Activated naive CD8-positive, alpha-beta T cell treated with anti-CD3 and anti-CD28 coated beads, Interleukin-2, amount 10 ng/mL, durations not matched to agents 7 days and 5 days (primary cell): Measurements from ENCODE around the gene AKAP12. TPM values are rescaled to one million over a fixed set of nuclear protein-coding genes. Genes with fewer than 3 reads are reported as not detected.

Source experiments
- ATAC-seq: fragments of 150-1000 bp; cut with Tn5 transposase; one replicate; pipeline ENCODE4 v1.10.0; 2021; ENCODE audit warnings: low read depth, moderate library complexity
- POLR2A ChIA-PET: fragments of 350-600 bp; sonication (Branson Sonifier 250); formaldehyde crosslinking; loops from one replicate; lab custom pipeline; 2021; ENCODE audit warnings: antibody characterized with exemption; lab: Charles Lee
- DNase-seq: peaks from one replicate; pipeline ENCODE4 v3.0.0; 2021
- H3K27ac Mint-ChIP-seq: one replicate; pipeline ENCODE4 v1.8.0; 2022; ENCODE audit warnings: mild to moderate bottlenecking, mixed read lengths
- H3K27me3 Mint-ChIP-seq: one replicate; pipeline ENCODE4 v1.8.0; 2022; ENCODE audit warnings: mild to moderate bottlenecking, moderate library complexity, mixed read lengths
- H3K36me3 Mint-ChIP-seq: one replicate; pipeline ENCODE4 v1.8.0; 2021; ENCODE audit warnings: mild to moderate bottlenecking, mixed read lengths
- H3K4me1 Mint-ChIP-seq: one replicate; pipeline ENCODE4 v1.8.0; 2021; ENCODE audit warnings: mixed read lengths
- H3K4me3 Mint-ChIP-seq: one replicate; pipeline ENCODE4 v1.8.0; 2022; ENCODE audit warnings: mild to moderate bottlenecking, moderate library complexity, mixed read lengths
- H3K9me3 Mint-ChIP-seq: one replicate; pipeline ENCODE4 v1.8.0; 2021; ENCODE audit warnings: mixed read lengths
- total RNA-seq, 2 experiments: library from RNA; stranded (reverse); gene quantifications; one replicate each; pipeline ENCODE4 v1.2.3, GENCODE V29; 2021

Gene AKAP12
- total RNA-seq, 2 experiments from 2014 or later: 0.06 to 0.11 TPM

- Mint-ChIP-seq H3K4me1 (peaks cover 9% of the 10 kb centered on the region), H3K36me3 (no peaks in the 10 kb centered on the region), H3K4me3 (no peak overlapping the region), H3K27ac (no peak overlapping the region), H3K27me3 (peaks cover 55% of the 10 kb centered on the region), H3K9me3 (no peaks in the 10 kb centered on the region)
- ATAC-seq: no peak
- no peak for DNase-seq
- POLR2A ChIA-PET: no interaction called here
Measured at GRCh38 chr6:151279891-151280290, 40.1 kb downstream of the AKAP12 start.

GRCh38 chr6:151280859-151281258, 41.1 kb downstream of the AKAP12 start:
- H3K4me1 Mint-ChIP-seq: peaks cover 9% of the 10 kb centered on the region
- peaks cover 60% of the 10 kb centered on the region for H3K27me3 Mint-ChIP-seq
- POLR2A ChIA-PET: no interaction called here
- H3K4me3 Mint-ChIP-seq: no peak overlapping the region
- H3K9me3 Mint-ChIP-seq: no peaks in the 10 kb centered on the region
- no peak for ATAC-seq
- H3K27ac Mint-ChIP-seq: no peak overlapping the region
- no peak for DNase-seq
- no peaks in the 10 kb centered on the region for H3K36me3 Mint-ChIP-seq

- Mint-ChIP-seq H3K9me3 (no peaks in the 10 kb centered on the region), H3K36me3 (no peaks in the 10 kb centered on the region), H3K27me3 (peaks cover 53% of the 10 kb centered on the region), H3K27ac (no peak overlapping the region), H3K4me3 (no peak overlapping the region), H3K4me1 (peaks cover 12% of the 10 kb centered on the region)
- DNase-seq (no peak), ATAC-seq (no peak)
- POLR2A ChIA-PET: no interaction called here
Measured at GRCh38 chr6:151284012-151284411, 44.2 kb downstream of the AKAP12 start.

- DNase-seq: no peak
- peaks cover 52% of the 10 kb centered on the region for H3K27me3 Mint-ChIP-seq
- H3K27ac Mint-ChIP-seq: no peak overlapping the region
- POLR2A ChIA-PET: no interaction called here
- no peak overlapping the region for H3K4me3 Mint-ChIP-seq
- ATAC-seq: no peak
- no peaks in the 10 kb centered on the region for H3K36me3 Mint-ChIP-seq
- no peaks in the 10 kb centered on the region for H3K9me3 Mint-ChIP-seq
- peaks cover 18% of the 10 kb centered on the region for H3K4me1 Mint-ChIP-seq
Measured at GRCh38 chr6:151284548-151285017, 44.8 kb downstream of the AKAP12 start.

GRCh38 chr6:151285122-151285521, 45.4 kb downstream of the AKAP12 start:
- Mint-ChIP-seq H3K27ac (no peak overlapping the region), H3K4me1 (peaks cover 23% of the 10 kb centered on the region), H3K4me3 (no peak overlapping the region)

GRCh38 chr6:151286214-151286613, 46.4 kb downstream of the AKAP12 start:
- peaks cover 24% of the 10 kb centered on the region for H3K4me1 Mint-ChIP-seq
- no peaks in the 10 kb centered on the region for H3K9me3 Mint-ChIP-seq
- POLR2A ChIA-PET: no interaction called here
- H3K27ac Mint-ChIP-seq: no peak overlapping the region
- H3K36me3 Mint-ChIP-seq: no peaks in the 10 kb centered on the region
- H3K27me3 Mint-ChIP-seq: peaks cover 61% of the 10 kb centered on the region
- ATAC-seq (no peak), DNase-seq (no peak)
- H3K4me3 Mint-ChIP-seq: no peak overlapping the region

More at GRCh38 chr6:151285122-151285521, 45.4 kb downstream of the AKAP12 start:
- Mint-ChIP-seq H3K9me3 (no peaks in the 10 kb centered on the region), H3K27me3 (peaks cover 57% of the 10 kb centered on the region), H3K36me3 (no peaks in the 10 kb centered on the region)
- ATAC-seq (no peak), DNase-seq (no peak)
- POLR2A ChIA-PET: no interaction called here

GRCh38 chr6:151288712-151289398, 49.1 kb downstream of the AKAP12 start:
- Mint-ChIP-seq H3K9me3 (no peaks in the 10 kb centered on the region), H3K27me3 (peaks cover 63% of the 10 kb centered on the region), H3K36me3 (no peaks in the 10 kb centered on the region), H3K4me1 (peaks cover 22% of the 10 kb centered on the region), H3K27ac (no peak overlapping the region), H3K4me3 (no peak overlapping the region)
- POLR2A ChIA-PET: no interaction called here
- peak; percentile 42 for ATAC-seq
- no peak for DNase-seq

GRCh38 chr6:151289399-151290007, 49.7 kb downstream of the AKAP12 start:
- DNase-seq (no peak), ATAC-seq (peak; percentile 65)
- H3K27me3 Mint-ChIP-seq: peaks cover 65% of the 10 kb centered on the region
- H3K4me3 Mint-ChIP-seq: peak overlapping the region; percentile 8
- H3K4me1 Mint-ChIP-seq: peaks cover 20% of the 10 kb centered on the region
- H3K36me3 Mint-ChIP-seq: no peaks in the 10 kb centered on the region
- POLR2A ChIA-PET: no interaction called here
- H3K9me3 Mint-ChIP-seq: no peaks in the 10 kb centered on the region
- H3K27ac Mint-ChIP-seq: no peak overlapping the region

GRCh38 chr6:151290877-151291721, 51.3 kb downstream of the AKAP12 start:
- DNase-seq (no peak), ATAC-seq (no peak)
- no peak overlapping the region for H3K4me3 Mint-ChIP-seq
- peaks cover 70% of the 10 kb centered on the region for H3K27me3 Mint-ChIP-seq
- no peak overlapping the region for H3K27ac Mint-ChIP-seq
- H3K36me3 Mint-ChIP-seq: no peaks in the 10 kb centered on the region
- POLR2A ChIA-PET: no interaction called here
- peaks cover 16% of the 10 kb centered on the region for H3K4me1 Mint-ChIP-seq
- no peaks in the 10 kb centered on the region for H3K9me3 Mint-ChIP-seq

- DNase-seq (no peak), ATAC-seq (no peak)
- POLR2A ChIA-PET: no interaction called here
- no peak overlapping the region for H3K27ac Mint-ChIP-seq
- no peaks in the 10 kb centered on the region for H3K36me3 Mint-ChIP-seq
- H3K4me3 Mint-ChIP-seq: no peak overlapping the region
- H3K9me3 Mint-ChIP-seq: no peaks in the 10 kb centered on the region
- H3K27me3 Mint-ChIP-seq: peaks cover 69% of the 10 kb centered on the region
- peaks cover 16% of the 10 kb centered on the region for H3K4me1 Mint-ChIP-seq
Measured at GRCh38 chr6:151291722-151292059, 51.9 kb downstream of the AKAP12 start.

GRCh38 chr6:151292974-151293687, 53.4 kb downstream of the AKAP12 start:
- Mint-ChIP-seq H3K27me3 (peaks cover 68% of the 10 kb centered on the region), H3K4me3 (no peak overlapping the region), H3K36me3 (no peaks in the 10 kb centered on the region), H3K9me3 (no peaks in the 10 kb centered on the region), H3K4me1 (peaks cover 16% of the 10 kb centered on the region), H3K27ac (no peak overlapping the region)
- DNase-seq (no peak), ATAC-seq (no peak)
- POLR2A ChIA-PET: no interaction called here

GRCh38 chr6:151293688-151294016, 53.9 kb downstream of the AKAP12 start:
- Mint-ChIP-seq H3K27ac (no peak overlapping the region), H3K4me1 (peaks cover 16% of the 10 kb centered on the region), H3K9me3 (no peaks in the 10 kb centered on the region), H3K27me3 (peaks cover 68% of the 10 kb centered on the region), H3K4me3 (no peak overlapping the region), H3K36me3 (no peaks in the 10 kb centered on the region)
- POLR2A ChIA-PET: no interaction called here
- DNase-seq: no peak
- no peak for ATAC-seq

GRCh38 chr6:151294561-151295101, 54.9 kb downstream of the AKAP12 start:
- H3K27me3 Mint-ChIP-seq: peaks cover 59% of the 10 kb centered on the region
- DNase-seq: no peak
- peaks cover 7% of the 10 kb centered on the region for H3K4me1 Mint-ChIP-seq
- H3K4me3 Mint-ChIP-seq: no peak overlapping the region
- ATAC-seq: no peak
- H3K36me3 Mint-ChIP-seq: no peaks in the 10 kb centered on the region
- H3K27ac Mint-ChIP-seq: no peak overlapping the region
- POLR2A ChIA-PET: no interaction called here
- no peaks in the 10 kb centered on the region for H3K9me3 Mint-ChIP-seq
